ENCODE results near the gene SHC1. TPM values are rescaled to one million over a fixed set of nuclear protein-coding genes. Genes with fewer than 3 reads are reported as not detected.

SHC1 gene
- total and polyA plus RNA-seq, 2 experiments from 2014 or later, result 117 to 211 TPM

- H3K9me2 ChIP-seq (ENCODE audit: insufficient read depth), result no peaks in the 10 kb centered on the region
- peaks cover 5% of the 10 kb centered on the region; the same call in 1 of the 3 replicates for H3K36me3 Mint-ChIP-seq (ENCODE audit: low read depth)
- H3K27ac ChIP-seq (ENCODE audit: low read depth), result no peak overlapping the region
- H3K79me2 ChIP-seq (replicated peaks; ENCODE audit: insufficient read depth), result no peaks in the 10 kb centered on the region
- no peaks in the 10 kb centered on the region for H4K20me1 ChIP-seq (replicated peaks; ENCODE audit: insufficient read depth)
- H3K4me1 ChIP-seq (ENCODE audit: insufficient read depth), result peaks cover 5% of the 10 kb centered on the region; the same call in 1 of the 2 replicates
- H3K27ac Mint-ChIP-seq, result no peak overlapping the region
- no peak for ATAC-seq
- TF ChIP-seq ETS1 (IDR thresholded peaks at IDR 0.05), result no peak
- TF ChIP-seq ZNF114 (CRISPR knock-in tag; IDR thresholded peaks at IDR 0.05), result no peak
- no peak for TF ChIP-seq CTCF (conservative IDR thresholded peaks at IDR 0.05; ENCODE audit: low read depth in 2 of 2)
- no peak for TF ChIP-seq EZH2 (IDR thresholded peaks at IDR 0.05; ENCODE audit: low read depth, unreplicated experiment)
- no peak for TF ChIP-seq CREB1 (CRISPR knock-in tag; IDR thresholded peaks at IDR 0.05; ENCODE audit: low read depth)
- no peak for TF ChIP-seq ZNF331 (CRISPR knock-in tag; IDR thresholded peaks at IDR 0.05; ENCODE audit: low read depth)
- no peak for TF ChIP-seq EZH2phosphoT487 (IDR thresholded peaks at IDR 0.05; ENCODE audit: unreplicated experiment)
- TF ChIP-seq, protein P1, sequence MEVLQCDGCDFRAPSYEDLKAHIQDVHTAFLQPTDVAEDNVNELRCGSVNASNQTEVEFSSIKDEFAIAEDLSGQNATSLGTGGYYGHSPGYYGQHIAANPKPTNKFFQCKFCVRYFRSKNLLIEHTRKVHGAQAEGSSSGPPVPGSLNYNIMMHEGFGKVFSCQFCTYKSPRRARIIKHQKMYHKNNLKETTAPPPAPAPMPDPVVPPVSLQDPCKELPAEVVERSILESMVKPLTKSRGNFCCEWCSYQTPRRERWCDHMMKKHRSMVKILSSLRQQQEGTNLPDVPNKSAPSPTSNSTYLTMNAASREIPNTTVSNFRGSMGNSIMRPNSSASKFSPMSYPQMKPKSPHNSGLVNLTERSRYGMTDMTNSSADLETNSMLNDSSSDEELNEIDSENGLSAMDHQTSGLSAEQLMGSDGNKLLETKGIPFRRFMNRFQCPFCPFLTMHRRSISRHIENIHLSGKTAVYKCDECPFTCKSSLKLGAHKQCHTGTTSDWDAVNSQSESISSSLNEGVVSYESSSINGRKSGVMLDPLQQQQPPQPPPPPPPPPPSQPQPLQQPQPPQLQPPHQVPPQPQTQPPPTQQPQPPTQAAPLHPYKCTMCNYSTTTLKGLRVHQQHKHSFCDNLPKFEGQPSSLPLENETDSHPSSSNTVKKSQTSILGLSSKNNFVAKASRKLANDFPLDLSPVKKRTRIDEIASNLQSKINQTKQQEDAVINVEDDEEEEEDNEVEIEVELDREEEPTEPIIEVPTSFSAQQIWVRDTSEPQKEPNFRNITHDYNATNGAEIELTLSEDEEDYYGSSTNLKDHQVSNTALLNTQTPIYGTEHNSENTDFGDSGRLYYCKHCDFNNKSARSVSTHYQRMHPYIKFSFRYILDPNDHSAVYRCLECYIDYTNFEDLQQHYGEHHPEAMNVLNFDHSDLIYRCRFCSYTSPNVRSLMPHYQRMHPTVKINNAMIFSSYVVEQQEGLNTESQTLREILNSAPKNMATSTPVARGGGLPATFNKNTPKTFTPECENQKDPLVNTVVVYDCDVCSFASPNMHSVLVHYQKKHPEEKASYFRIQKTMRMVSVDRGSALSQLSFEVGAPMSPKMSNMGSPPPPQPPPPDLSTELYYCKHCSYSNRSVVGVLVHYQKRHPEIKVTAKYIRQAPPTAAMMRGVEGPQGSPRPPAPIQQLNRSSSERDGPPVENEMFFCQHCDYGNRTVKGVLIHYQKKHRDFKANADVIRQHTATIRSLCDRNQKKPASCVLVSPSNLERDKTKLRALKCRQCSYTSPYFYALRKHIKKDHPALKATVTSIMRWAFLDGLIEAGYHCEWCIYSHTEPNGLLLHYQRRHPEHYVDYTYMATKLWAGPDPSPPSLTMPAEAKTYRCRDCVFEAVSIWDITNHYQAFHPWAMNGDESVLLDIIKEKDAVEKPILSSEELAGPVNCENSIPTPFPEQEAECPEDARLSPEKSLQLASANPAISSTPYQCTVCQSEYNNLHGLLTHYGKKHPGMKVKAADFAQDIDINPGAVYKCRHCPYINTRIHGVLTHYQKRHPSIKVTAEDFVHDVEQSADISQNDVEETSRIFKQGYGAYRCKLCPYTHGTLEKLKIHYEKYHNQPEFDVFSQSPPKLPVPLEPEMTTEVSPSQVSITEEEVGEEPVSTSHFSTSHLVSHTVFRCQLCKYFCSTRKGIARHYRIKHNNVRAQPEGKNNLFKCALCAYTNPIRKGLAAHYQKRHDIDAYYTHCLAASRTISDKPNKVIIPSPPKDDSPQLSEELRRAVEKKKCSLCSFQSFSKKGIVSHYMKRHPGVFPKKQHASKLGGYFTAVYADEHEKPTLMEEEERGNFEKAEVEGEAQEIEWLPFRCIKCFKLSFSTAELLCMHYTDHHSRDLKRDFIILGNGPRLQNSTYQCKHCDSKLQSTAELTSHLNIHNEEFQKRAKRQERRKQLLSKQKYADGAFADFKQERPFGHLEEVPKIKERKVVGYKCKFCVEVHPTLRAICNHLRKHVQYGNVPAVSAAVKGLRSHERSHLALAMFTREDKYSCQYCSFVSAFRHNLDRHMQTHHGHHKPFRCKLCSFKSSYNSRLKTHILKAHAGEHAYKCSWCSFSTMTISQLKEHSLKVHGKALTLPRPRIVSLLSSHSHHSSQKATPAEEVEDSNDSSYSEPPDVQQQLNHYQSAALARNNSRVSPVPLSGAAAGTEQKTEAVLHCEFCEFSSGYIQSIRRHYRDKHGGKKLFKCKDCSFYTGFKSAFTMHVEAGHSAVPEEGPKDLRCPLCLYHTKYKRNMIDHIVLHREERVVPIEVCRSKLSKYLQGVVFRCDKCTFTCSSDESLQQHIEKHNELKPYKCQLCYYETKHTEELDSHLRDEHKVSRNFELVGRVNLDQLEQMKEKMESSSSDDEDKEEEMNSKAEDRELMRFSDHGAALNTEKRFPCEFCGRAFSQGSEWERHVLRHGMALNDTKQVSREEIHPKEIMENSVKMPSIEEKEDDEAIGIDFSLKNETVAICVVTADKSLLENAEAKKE (CRISPR knock-in tag; IDR thresholded peaks at IDR 0.05), result no peak
- TF ChIP-seq JUNB (IDR thresholded peaks at IDR 0.05; ENCODE audit: unreplicated experiment), result no peak
- TF ChIP-seq POLR2AphosphoS5 (IDR thresholded peaks at IDR 0.05; ENCODE audit: low read depth), result no peak
- no peak for DNase-seq (ENCODE audit: low spot score)
- H3K36me3 ChIP-seq (ENCODE audit: insufficient read depth), result no peaks in the 10 kb centered on the region
- H3K4me2 ChIP-seq, result no peak overlapping the region
- H3F3A ChIP-seq (replicated peaks; ENCODE audit: low read depth), result peaks cover 26% of the 10 kb centered on the region
- H3K27me3 Mint-ChIP-seq (ENCODE audit: insufficient read depth, low read depth, poor library complexity), result peaks cover 24% of the 10 kb centered on the region
- no peaks in the 10 kb centered on the region for H3K27me3 ChIP-seq (ENCODE audit: insufficient read depth)
- H3K4me3 ChIP-seq, result no peak overlapping the region
- H3K4me3 Mint-ChIP-seq, result no peak overlapping the region; the same call in 2 of the 3 replicates
- peaks cover 30% of the 10 kb centered on the region for H3K4me1 Mint-ChIP-seq
- H3K9me3 Mint-ChIP-seq, result no peaks in the 10 kb centered on the region
- H2AFZ ChIP-seq, result no peak overlapping the region
These were observed 26.6 kb upstream of the SHC1 start for GRCh38 chr1:154996966-154997701.
